Thyroid gland (tissue), 4 donors: ENCODE results near the gene CXCL16. TPM values are rescaled to one million over a fixed set of nuclear protein-coding genes. Genes with fewer than 3 reads are reported as not detected.

Source experiments
- DNase-seq, 2 donors: peaks; one replicate each; pipeline ENCODE4 v3.0.0-alpha.2; 2019
- H3K27ac ChIP-seq, 3 donors: fragments of 200-600 bp; sonication (generic); 1 replicate in 2 of 3; 2 replicates in 1 of 3; pipeline ENCODE4 v1.5.1; 2016 to 2019; ENCODE audit warnings: mild to moderate bottlenecking in 1 of 3, moderate library complexity in 1 of 3
- H3K27me3 ChIP-seq: fragments of 200-600 bp; sonication (generic); one replicate; pipeline ENCODE4 v1.5.1; 2019
- H3K36me3 ChIP-seq, 2 donors: fragments of 200-600 bp; sonication (generic); one replicate each; pipeline ENCODE4 v1.5.1; 2016 to 2019
- H3K4me1 ChIP-seq, 2 donors: fragments of 200-600 bp; sonication (generic); one replicate each; pipeline ENCODE4 v1.5.1; 2017 to 2019
- H3K4me3 ChIP-seq, 3 donors: fragments of 200-600 bp; sonication (generic); replicated peaks in 1 of 3; 1 replicate in 2 of 3; 2 replicates in 1 of 3; pipeline ENCODE4 v1.5.1; 2016; ENCODE audit warnings: mild to moderate bottlenecking in 1 of 3
- H3K9me3 ChIP-seq: fragments of 200-600 bp; sonication (generic); one replicate; pipeline ENCODE4 v1.5.1; 2017
- CTCF ChIP-seq, 6 experiments: fragments of 200-600 bp in 3 of 6; fragments of 450-650 bp in 3 of 6; sonication (generic) in 3 of 6; IDR thresholded peaks; one replicate each; pipeline ENCODE4 v1.5.1; 2016 to 2019; ENCODE audit warnings: antibody characterized with exemption in 6 of 6, mild to moderate bottlenecking in 2 of 6, inconsistent platforms in 1 of 6, moderate library complexity in 1 of 6
- POLR2A ChIP-seq, 2 donors: fragments of 450-650 bp; IDR thresholded peaks; one replicate each; pipeline ENCODE4 v1.6.1; 2017; ENCODE audit warnings: antibody characterized with exemption in 2 of 2, mild to moderate bottlenecking in 2 of 2, moderate library complexity in 1 of 2
- WGBS, 2 donors: methylation state at CpG; one replicate each; pipeline ENCODE4 v1.1.5; 2017; 5-methylcytosine and 5-hydroxymethylcytosine counted together
- intact Hi-C: fragments of 100-400 bp; cut with DNase I; formaldehyde crosslinking; loops from one replicate; pipeline ENCODE4 v1.15.1; 2023
- total RNA-seq, 4 donors: library from RNA; depleted of rRNA; stranded (reverse); fragments of >200 nt; gene quantifications; one replicate each; pipeline ENCODE4 v1.2.3, GENCODE V29; 2016

CXCL16 gene
- total RNA-seq, 4 donors from 2014 or later, result 6.6 to 13.7 (median 12.8) TPM

- Histone ChIP-seq H3K27ac (no peak within 1 kb of the TSS), H3K27me3 (peaks cover 3% of the 10 kb centered on the region), H3K36me3 (no peaks in the 10 kb centered on the region), H3K4me3 (no peak within 1 kb of the TSS), H3K4me1 (peaks cover 15 to 30% of the 10 kb centered on the region in 2 donors), H3K9me3 (no peaks in the 10 kb centered on the region)
- intact Hi-C loops, result loop anchor here (5.0 kb wide), 1 partner anchor 44 kb away; no protein-coding TSS in a partner anchor
- TF ChIP-seq POLR2A (IDR thresholded peaks at IDR 0.05) (no peak), CTCF (IDR thresholded peaks at IDR 0.05) (no peak)
- peak in 1 of 2 donors; percentile 14 for DNase-seq
- 7 to 8% methylated on average over 13 to 22 of the region's 24 CpGs for WGBS, 2 donors
These were observed 46.4 kb upstream of the CXCL16 start, which contains the start of gene VMO1 for GRCh38 chr17:4786106-4786511. VMO1 (minus strand) TSS chr17:4786364; CDS start chr17:4786352, 12 bp downstream.

GRCh38 chr17:4785311-4786105 lies 45.8 kb upstream of the CXCL16 start:
- TF ChIP-seq POLR2A (IDR thresholded peaks at IDR 0.05), result no peak
- no peak for TF ChIP-seq CTCF (IDR thresholded peaks at IDR 0.05)
- peaks cover 3% of the 10 kb centered on the region for H3K27me3 ChIP-seq
- H3K4me1 ChIP-seq, result peaks cover 15 to 30% of the 10 kb centered on the region in 2 donors
- WGBS, 2 donors, result 9 to 25% methylated on average over 26 to 41 of the region's 61 CpGs
- H3K9me3 ChIP-seq, result no peaks in the 10 kb centered on the region
- intact Hi-C loops, result loop anchor here (2.0 to 5.0 kb wide), 2 partner anchors 43 to 105 kb away; no protein-coding TSS in a partner anchor
- no peak overlapping the region for H3K27ac ChIP-seq
- no peak for DNase-seq
- no peak overlapping the region for H3K4me3 ChIP-seq
- no peaks in the 10 kb centered on the region for H3K36me3 ChIP-seq

- Histone ChIP-seq H3K4me1 (peaks cover 7 to 20% of the 10 kb centered on the region in 2 donors), H3K9me3 (no peaks in the 10 kb centered on the region), H3K27me3 (peaks cover 3% of the 10 kb centered on the region), H3K4me3 (no peak overlapping the region), H3K27ac (no peak overlapping the region), H3K36me3 (no peaks in the 10 kb centered on the region)
- WGBS, 2 donors, result 30 to 36% methylated on average over 25 to 27 of the region's 28 CpGs
- TF ChIP-seq CTCF (IDR thresholded peaks at IDR 0.05) (no peak), POLR2A (IDR thresholded peaks at IDR 0.05) (no peak)
- no peak for DNase-seq
- intact Hi-C loops, result no loop called here
These were observed 42.9 kb upstream of the CXCL16 start for GRCh38 chr17:4782652-4783051.

- Histone ChIP-seq H3K36me3 (no peaks in the 10 kb centered on the region), H3K9me3 (no peaks in the 10 kb centered on the region), H3K27me3 (no peaks in the 10 kb centered on the region), H3K4me3 (no peak overlapping the region), H3K4me1 (peaks cover 2 to 4% of the 10 kb centered on the region in 2 donors), H3K27ac (no peak overlapping the region)
- intact Hi-C loops, result no loop called here
- DNase-seq, result no peak
- TF ChIP-seq POLR2A (IDR thresholded peaks at IDR 0.05) (no peak), CTCF (IDR thresholded peaks at IDR 0.05) (no peak)
- WGBS, 2 donors, result 81 to 84% methylated on average over 11 of the region's 11 CpGs
These were observed 40.7 kb upstream of the CXCL16 start for GRCh38 chr17:4780325-4780955.
